Thyroid gland (tissue), 4 donors: ENCODE measurements around the gene PSMD14.
"Not testable (repeated sequence)": the region's sequence is repeated elsewhere in the genome, so short reads cannot be mapped to it uniquely, and the experiment has no call there.

Experiments used
- POLR2A ChIP-seq, 2 donors: fragments of 450-650 bp; IDR thresholded peaks; one replicate each; pipeline ENCODE4 v1.6.1; 2017; ENCODE audit warnings: antibody characterized with exemption in 2 of 2, mild to moderate bottlenecking in 2 of 2, moderate library complexity in 1 of 2
- TF ChIP-seq, protein P1 (sequence below), 6 experiments: fragments of 200-600 bp in 3 of 6; fragments of 450-650 bp in 3 of 6; sonication (generic) in 3 of 6; IDR thresholded peaks; one replicate each; pipeline ENCODE4 v1.5.1; 2016 to 2019; ENCODE audit warnings: antibody characterized with exemption in 6 of 6, mild to moderate bottlenecking in 2 of 6, inconsistent platforms in 1 of 6, moderate library complexity in 1 of 6

DNA sequence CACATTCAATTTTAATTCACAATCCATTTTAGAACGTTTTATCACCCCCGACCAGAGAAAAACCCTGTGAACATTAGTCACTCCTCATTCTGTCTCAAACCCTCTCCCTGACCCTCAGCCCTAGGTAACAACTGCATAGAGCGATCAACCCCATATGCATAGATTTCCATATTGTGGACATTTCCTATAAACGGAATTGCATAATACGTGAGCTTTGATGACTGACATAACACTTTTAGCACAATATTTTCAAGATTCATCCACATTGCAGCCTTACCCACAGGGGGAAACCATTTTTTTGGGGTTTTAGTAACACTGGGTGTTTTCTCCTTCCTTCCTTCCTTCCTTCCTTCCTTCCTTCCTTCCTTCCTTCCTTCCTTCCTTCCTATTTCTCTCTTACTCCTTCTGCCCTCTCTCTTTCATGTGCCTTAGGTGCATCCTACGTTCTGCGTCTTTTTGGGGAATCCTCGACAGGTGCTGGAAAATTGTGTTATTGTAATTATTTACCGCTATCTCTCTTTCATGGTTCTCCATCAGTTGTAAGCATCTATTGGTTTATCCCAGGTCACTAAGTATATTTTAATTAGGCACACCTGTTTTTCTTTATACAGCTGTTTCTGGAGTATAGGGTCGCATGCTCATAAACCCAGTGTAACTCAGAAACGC is 29.5 kb upstream of the PSMD14 start:
- TF ChIP-seq, protein P1, sequence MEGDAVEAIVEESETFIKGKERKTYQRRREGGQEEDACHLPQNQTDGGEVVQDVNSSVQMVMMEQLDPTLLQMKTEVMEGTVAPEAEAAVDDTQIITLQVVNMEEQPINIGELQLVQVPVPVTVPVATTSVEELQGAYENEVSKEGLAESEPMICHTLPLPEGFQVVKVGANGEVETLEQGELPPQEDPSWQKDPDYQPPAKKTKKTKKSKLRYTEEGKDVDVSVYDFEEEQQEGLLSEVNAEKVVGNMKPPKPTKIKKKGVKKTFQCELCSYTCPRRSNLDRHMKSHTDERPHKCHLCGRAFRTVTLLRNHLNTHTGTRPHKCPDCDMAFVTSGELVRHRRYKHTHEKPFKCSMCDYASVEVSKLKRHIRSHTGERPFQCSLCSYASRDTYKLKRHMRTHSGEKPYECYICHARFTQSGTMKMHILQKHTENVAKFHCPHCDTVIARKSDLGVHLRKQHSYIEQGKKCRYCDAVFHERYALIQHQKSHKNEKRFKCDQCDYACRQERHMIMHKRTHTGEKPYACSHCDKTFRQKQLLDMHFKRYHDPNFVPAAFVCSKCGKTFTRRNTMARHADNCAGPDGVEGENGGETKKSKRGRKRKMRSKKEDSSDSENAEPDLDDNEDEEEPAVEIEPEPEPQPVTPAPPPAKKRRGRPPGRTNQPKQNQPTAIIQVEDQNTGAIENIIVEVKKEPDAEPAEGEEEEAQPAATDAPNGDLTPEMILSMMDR (IDR thresholded peaks at IDR 0.05) = not testable (repeated sequence)
- not testable (repeated sequence) for TF ChIP-seq POLR2A (IDR thresholded peaks at IDR 0.05)
